Measurements from ENCODE around the gene NDUFV1. TPM values are rescaled to one million over a fixed set of nuclear protein-coding genes. Genes with fewer than 3 reads are reported as not detected.

NDUFV1 gene
- total RNA-seq, 1 donor from 2014 or later: 111 TPM

DNA sequence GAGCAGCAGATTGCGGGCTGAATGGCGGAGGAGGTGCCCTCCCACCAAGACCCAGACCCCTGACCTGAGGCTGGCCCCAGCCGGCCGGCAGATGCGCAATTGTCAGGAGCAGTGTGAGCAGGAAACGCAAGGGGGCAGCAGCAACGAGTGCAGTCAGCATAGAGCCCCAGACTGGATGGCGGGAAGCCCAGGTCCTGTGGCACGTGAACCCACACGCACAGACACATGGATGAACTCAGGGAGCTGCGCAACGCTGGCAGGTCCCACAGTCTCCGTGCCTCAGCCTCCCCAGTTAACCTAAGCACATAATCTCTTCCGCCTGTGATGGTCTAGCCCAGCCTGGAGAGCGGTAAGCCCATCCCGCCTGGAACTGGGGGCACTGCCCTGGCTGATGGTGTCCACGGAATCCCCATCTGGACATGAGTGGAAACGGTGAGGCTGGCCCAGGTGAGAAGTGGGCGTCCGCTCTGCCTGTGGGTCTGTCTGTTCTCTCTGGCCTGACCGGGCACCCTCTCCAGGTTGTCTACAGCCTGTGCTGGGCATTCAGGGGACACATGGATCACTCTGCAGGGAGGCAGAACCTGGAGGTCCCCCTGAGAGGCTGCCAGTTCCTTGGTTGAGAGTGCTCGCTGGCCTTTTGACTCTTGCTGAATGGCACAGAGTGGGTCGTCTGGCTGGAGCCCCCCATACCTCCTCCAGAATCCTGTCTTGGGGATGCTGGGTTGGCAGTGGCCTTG is 33.5 kb downstream of the NDUFV1 start:
- DNase-seq (ENCODE audit: low spot score): peak; percentile 50

DNA sequence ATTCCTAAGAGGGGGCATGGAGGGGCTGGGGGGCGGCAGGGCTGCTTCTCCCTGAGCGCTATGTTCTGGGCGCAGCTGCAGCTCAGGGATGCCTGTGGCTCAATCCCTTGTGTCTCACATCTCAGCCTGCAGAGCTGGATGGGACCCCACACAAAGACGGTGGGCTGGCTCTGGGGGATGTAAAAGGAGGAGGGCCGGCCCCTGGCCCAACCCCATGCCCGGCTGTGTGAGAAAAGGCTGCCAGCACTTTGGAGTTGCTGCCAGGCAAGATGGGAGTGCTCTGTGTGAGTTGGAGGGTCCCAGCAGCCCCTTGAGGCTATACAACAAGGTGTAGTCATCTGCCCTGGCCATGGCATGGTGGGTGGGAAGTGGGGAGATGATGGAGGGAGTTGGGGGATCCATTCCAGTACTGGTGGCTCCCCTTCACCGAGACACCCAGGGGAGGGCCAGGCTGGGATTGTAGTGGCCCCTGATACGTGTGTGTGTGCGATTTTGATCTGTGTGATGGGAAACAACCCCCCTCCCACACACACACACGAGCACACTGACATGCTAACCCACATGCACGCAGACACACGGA is 34.1 kb downstream of the NDUFV1 start:
- no peak for DNase-seq (ENCODE audit: low spot score)

DNA sequence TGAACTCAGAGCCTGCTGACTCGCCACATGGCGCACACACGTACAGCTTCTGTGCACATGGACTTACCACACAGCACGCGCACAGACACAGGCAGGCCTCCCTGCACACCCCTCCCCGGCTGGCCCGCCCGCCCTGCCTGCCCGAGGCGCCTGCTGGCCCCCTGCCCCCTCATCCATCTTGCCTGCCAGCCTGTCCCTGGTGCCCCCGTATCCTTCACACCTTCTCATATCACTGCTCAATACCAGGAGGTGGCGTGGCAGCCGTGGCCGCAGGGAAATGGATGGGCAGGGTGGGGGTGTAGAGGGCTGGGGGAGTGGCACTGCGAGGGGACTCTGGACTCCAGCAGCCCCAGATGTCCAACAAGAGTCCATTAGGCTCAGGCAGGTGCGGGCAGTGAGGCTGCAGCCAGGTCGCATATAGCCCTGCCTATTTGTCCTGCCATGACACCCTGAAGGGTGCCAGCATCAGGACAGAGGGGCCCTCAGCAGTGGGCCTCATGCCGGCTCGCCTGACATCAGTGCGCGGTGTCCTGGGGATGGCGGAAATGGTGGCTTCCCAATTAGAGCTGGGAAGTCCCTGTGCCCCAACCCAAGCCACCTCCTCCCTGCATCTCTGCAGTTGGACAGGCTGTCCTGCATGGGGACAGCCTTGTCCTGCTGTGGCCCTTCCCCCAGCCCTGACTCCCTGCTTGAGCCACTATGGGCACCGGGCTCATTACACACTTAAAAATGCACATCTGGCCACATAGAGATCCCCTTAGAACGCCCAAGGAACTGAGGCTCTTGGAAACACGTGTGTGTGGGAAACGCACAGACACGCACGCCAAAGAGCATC is 34.8 kb downstream of the NDUFV1 start:
- no peak for DNase-seq (ENCODE audit: low spot score)

DNA sequence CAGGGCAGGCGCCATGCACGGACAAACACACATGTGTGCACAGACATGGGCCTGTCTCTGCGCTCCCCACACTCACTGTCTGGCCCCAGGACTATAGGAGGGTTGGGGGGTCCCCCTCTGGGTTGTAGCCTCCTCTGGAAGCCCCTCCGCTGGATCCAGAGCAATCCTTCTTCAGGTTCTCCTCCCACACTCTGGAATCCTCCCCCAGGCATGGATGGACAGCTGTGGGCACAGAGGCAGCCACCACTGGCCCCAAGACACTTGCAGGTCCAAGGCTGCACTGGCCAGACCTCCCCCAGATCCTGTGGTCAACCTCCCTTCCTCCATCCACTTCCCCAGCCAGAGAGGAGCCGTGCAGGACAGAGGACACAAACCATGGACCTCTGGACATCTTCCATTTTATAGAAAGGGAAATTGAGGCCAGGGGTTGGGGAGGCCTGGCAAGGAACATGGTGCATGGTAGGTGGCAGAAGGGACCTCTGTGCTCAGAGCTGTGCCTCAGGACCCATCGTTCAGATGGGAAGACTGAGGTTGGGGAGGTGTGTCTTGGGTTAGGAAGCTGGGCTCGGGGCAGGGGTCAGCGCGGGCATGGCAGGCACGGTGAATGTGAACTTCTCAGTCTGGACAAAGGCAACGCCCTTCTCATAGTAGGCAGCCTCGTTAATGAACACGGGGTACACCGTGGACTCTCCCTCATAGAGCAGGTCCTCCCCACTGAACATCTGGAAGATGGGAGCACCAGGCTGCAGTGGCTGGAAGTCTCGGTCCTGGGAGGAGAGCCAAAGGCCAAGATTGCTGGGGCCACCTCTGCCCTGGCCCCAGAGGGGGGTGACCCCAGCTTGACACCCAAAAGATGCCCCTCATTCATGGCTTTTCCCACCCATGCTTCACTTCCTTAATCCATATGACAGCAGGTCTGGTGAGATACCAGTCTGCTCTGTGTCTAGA is 35.7 kb downstream of the NDUFV1 start:
- no peak for DNase-seq (ENCODE audit: low spot score)

DNA sequence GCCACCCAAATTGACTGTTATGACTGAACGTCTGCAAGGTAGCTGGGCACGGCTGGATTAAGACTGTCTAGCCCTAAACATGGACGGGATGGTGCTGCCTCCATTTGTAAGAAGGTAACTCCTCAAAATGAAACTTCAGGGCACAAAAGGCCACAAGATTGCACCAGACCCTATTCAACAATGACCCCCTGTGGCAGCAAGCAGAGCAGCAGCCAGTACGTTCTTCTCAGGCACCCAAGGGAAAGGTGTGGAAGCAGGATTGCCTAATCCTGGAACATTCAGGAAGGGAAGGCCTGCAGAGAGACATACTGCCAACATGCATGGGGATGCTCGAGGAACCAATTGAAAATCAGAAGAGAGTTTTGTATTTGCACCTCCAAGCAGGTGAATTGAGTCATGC is 37.3 kb downstream of the NDUFV1 start:
- no peak for DNase-seq (ENCODE audit: low spot score)

DNA sequence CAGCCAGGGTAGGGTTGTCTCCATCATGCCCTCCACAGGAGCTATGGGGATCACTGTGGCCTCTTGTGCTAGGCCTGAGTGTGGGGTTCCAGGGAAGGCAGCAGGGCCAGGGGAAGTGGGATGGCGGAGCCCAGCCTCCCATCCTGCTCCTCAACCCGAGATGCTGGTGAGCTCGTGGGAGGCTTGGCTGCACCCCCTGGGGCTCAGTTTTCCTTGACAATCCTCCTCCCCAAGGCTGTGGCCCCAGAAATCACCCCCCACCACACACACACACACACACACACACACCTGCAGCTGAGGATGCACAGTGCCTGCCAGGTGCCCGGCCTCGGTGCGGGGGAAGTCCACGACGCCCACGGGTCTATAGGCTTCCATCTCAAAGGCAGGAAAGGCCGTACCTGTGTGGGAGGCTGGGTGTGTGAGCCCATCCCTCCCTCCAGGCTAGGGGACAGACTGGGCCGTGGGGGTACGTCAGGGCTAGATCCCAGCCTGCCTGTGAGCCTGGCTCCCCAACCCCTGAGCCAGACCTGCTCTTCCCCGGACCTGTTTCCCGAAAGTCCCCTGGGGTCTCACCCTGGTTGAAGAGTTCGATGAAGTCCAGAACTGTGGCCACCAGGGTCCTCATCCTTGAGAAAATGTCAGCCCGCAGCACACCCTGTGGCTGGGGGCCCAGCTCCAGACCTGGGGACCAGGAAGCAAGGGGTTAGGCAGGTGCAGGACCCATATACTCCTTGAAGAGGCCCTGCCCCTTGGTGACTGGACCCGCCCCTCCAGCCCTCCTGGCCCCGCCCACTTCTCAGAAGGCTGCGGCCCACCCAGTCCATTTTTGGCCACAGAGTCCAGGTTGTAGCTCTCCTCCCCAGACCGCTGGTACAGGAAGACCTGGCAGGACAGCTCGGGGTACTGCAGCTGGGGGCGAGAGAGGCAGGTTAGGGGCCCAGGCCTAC is 38.0 kb downstream of the NDUFV1 start:
- DNase-seq (ENCODE audit: low spot score): no peak

DNA sequence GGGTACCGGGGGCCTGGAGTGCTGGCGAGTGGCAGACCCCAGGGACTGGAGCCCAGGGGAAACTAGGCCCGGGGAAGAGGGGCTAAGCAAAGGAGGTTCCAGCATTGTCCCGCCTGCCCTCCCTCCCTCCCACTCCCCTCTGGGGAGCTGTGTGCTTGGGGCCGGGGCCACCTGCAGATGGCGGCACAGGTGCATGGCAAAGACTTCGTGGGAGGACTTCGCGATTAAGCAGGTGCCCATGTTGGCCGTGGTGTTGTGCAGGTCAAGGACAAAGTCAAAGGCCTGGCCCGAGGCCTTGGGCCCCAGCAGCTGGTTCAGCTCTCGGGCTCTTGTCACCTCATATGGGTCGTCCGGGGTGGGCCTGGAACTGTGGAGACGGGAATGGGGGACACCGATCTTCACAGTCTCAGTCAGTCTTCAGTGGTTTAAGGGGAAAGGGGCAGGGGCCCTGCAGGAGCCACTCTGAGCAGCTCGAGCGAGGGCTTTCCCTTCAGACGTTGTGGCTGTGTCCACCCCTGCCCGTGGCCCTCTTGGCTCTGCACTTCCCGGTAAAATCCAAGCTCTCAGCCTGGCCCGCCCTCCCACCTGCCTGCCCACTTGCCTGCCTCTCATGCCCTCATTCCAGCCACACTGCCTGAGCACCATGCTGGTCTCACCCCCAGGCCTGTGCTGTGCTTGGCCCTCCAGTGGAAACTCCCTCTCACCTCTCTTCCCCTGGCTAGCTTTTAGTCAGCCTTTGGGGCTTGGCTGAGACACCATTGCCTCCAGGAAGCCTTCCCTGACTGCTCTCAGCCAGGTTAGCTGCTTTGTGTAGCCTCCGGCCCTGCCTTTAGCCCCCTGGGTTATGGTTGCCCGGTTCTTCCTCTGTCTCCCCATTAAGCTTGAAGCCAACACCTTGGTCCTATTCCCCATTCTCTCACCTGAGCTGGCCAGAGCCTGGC is 39.1 kb downstream of the NDUFV1 start:
- DNase-seq (ENCODE audit: low spot score): no peak

DNA sequence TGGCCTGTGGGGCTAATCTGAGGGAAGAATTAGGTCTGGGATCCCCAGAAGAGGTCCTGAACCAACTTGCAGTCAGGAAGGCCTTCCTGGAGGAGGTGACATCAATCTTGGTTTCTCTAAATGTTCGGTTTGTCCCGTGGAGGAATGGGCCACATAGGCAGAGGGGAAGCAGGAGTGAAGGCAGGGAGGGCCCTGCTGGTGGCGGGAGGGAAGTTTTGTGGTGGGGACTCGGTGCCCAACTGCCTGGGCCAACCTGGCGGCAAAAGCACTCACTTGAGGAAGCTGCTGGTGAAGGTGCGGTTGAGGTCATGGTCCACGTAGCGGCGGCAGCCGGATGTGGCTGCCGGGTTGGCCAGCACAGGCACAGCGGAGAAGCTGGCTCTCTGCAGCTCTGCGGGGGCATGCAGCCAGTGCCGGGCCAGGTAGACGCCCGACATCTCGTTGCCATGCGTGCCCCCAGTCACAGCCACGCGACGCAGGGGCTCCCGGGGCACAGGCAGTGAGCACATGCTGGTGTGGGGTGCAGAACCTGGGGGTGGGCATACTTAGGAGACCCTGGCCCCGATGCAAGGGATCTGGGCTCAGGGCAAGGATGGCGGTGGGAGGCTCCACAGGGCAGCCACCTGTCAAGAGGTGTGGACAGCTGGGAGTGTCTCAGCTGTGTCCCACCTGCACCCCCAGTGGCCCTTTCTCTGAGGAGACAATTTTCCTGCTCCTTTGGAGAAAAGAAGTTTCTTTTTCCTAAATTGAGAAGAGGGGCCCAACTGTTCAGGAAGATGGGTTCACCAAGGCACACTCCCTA is 40.0 kb downstream of the NDUFV1 start:
- DNase-seq (ENCODE audit: low spot score): no peak

DNA sequence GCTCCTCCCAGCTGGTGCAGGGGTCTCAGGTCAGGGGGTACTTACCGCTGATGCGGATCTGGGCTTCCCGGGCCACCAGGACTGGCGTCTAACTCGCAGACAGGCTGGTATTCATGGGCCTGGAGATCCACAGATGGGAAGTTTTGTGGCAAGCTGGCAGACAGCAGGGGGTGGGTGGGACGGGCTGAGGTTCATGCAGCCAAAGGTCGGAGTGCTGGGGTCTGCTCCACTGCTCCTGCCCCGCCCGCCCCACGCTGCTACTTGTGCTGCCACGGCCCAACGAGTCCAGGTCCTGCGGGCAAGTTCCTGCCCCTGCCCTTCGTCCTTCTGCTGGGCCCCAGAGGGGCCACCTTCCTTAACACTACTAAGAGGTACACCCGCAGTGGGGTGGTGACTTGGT is 40.7 kb downstream of the NDUFV1 start:
- DNase-seq (ENCODE audit: low spot score): no peak

DNA sequence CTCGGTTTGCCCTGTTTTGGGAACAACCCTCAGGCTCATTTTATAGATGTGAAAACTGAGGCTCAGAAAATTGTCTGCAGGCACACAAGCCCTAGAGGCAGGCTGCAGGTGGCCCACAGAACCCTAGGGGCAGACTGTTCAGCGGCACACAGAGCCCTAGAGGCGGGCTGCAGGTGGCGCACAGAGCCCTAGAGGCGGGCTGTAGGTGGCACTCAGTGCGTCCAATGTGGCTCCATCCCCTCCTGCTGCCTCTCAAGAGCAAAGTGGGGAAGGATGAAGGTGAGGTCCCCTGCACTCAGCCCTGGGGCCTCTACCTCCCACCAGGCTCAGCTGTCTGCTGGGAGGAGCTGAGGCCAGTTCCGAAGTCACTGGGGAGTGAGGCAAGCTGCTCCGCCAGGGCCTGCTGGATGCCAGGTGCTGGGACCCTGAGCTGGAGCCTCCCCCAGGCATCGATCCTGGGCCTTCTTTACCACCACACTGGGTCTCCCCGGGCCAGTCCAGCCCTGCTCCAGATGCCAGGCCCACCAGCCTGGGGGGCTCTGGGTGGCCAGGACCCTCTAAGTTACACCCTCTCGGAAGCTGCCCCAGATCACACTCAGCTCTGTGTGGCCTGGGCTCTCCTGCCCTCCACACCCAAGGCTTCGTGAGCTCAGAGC is 41.5 kb downstream of the NDUFV1 start:
- DNase-seq (ENCODE audit: low spot score): no peak

DNA sequence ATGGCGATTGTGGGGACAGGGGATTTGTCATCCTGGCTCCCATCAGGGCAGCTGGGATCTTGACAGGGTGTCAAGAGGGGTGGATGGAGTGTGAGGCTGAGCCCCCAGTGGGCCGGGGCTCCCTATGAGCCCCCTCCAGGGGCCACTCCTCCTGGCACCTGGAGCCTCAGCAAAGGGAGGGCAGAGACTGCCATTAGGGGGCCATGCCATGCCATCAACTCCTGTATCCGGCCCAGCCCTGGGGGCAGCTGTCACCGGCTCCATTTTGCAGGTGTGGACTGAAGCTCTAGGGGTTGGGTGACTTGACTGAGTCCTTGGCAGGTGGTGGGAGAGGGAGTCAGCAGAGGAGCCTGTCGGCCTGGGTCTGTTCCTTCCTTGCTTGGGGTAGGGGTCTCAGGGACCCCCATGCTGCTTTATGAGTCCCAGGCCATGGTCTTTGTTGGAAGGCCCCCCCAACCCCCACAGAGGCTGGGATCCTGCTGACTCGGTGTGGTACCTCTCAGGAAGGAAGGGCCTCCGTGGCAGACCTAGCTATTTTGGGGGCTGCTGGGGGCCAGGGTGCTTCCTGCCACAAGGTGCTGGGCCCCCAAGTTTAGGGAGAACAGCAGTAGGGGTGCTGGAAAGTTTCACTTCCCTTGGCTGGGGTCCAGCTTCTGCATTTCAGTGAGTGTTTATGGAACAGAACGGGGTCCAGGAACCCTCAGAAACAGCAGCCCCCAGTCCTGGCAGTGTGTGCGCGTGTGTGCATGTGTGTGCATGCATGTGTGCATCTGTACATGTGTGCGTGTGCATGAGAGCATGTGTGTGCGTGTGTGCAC is 42.3 kb downstream of the NDUFV1 start:
- peak; percentile 28 for DNase-seq (ENCODE audit: low spot score)

DNA sequence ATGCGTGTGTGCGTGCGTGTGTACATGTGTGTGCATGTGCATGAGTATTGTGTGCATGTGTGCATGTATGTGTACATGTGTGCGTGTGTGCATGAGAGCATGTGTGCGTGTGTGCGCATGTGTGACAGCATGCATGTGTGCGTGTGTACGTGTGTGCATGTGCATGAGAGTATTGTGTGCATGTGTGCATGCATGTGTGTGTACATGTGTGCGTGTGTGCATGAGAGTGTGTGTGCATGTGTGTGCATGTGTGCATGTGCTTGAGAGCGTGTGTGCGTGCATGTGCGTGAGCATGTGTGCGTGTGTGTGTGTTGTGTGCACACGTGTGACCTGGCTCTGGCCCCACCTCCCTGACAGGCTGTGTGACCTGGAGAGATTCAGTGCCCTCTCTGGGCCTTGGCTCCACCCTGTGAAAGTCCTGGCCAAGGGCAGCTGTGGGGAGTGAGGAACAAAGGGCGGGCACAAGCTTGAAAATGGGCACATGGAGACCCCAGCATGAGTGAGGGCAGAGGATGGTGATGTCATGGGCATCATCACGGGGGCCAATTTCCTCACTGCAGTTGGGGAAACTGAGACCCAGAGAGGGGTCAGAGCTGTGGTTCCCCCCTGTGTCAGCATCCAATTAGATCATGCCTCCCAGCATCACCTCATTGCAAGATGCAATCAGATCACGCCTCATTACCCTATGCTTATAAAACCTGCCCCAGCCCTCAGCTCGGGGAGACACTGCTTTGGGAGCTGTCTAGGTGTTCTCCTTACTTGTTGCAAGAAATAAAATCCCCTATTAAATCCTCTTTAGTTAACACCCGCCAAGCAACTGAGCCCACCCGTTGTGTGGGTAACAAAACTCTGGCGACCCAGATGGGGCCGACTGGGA is 43.1 kb downstream of the NDUFV1 start:
- no peak for DNase-seq (ENCODE audit: low spot score)

DNA sequence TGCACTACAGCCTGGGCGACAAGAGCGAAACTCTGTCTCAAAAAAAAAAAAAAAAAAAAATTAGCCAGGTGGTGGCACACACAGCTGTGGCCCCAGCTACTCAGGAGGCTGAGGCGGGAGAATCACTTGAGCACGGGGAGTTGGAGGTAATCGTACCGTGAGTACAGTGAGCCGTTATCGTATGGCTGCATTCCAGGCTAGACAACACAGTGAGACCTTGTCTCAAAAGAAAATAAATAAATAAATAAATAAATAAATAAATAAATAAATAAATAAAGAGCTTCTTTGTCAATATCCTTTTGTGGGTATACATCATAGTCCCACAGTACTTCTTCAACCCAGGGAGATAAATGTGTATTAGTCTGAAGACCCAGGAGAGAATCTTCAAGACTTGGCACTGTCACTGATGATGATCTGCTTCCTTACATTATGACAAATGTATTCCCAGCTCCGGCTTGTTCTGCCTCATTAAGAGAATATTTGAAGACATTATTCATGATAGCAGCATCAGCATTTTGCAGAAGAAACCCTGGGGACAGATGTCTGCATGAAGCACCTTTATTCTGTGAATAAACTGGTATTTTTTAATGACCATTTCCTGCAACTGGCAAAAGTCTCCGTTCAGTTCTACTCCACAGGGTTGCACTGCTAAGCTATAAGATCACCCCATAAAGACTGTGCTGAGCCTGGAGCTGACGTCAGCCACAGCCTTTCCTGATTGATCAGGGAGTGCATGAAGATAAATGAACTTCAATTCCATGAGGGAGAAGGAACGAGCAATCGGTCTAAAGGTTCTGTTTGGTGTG is 45.4 kb downstream of the NDUFV1 start:
- peak; percentile 40 for DNase-seq (ENCODE audit: low spot score)

DNA sequence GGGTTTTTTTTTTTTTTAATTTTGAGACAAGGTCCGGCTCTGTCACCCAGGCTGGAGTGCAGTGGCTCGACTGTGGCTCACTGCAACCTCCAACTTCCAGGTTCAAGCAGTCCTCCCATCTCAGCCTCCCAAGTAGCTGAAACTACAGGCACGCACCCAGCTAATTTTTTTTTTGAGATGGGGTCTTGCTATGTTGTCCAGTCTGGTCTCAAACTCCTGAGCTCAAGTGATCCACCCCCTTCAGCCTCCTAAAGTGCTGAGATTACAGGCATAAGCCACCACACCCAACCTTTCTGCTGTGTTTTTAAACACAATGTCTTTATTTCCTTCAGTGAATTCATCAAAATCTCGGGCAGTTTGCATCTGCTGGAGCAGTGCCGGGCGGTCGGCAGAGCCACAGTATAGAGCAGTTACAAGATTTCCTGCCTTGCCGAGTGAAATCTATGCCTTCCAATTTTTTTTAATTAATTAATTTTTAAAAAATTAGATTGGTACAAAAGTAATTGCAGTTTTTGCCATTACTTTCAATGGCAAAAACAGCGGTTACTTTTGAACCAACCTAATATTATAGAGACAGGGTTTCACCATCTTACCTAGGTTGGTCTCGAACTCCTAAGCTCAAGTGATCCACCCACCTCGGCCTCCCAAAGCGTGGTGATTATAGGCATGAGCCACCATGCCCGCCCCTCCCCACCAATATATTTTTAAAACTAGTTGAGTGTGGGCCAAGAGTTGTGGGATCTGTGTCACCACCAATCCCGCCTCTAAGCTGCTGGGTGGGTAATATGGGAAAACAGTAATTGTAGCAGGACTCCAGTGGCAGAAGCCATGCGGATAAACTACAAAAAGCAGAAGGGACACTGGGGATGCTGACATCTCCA is 46.5 kb downstream of the NDUFV1 start:
- no peak for DNase-seq (ENCODE audit: low spot score)

Data from umbilical cord (tissue), 2 donors.